ENCODE measurements around the gene RCBTB1. TPM values are rescaled to one million over a fixed set of nuclear protein-coding genes. Genes with fewer than 3 reads are reported as not detected.

Gene RCBTB1
- total RNA-seq, 2 donors from 2014 or later = 20.2 to 23.0 TPM

- no peak overlapping the region for H3K27ac Mint-ChIP-seq
- no peak overlapping the region for H3K4me3 Mint-ChIP-seq
- ATAC-seq = no peak
These were observed 49.0 kb downstream of the RCBTB1 start for GRCh38 chr13:49536144-49536873.

GRCh38 chr13:49533591-49534269, 51.6 kb downstream of the RCBTB1 start:
- H3K4me1 Mint-ChIP-seq = peaks cover 7% of the 10 kb centered on the region
- DNase-seq = no peak
- no peaks in the 10 kb centered on the region for H3K27me3 Mint-ChIP-seq
- H3K9me3 ChIP-seq (ENCODE audit: control insufficient read depth, low read length, poor library complexity, severe bottlenecking) = no peaks in the 10 kb centered on the region
- no peak for ATAC-seq
- no peak overlapping the region for H3K27ac Mint-ChIP-seq
- peaks cover 11% of the 10 kb centered on the region for H3K36me3 Mint-ChIP-seq (ENCODE audit: low read depth)
- H3K4me3 Mint-ChIP-seq = no peak overlapping the region

More at GRCh38 chr13:49536144-49536873, 49.0 kb downstream of the RCBTB1 start:
- peaks cover 18% of the 10 kb centered on the region for H3K4me1 Mint-ChIP-seq
- H3K36me3 Mint-ChIP-seq (ENCODE audit: low read depth) = peaks cover 13% of the 10 kb centered on the region
- no peaks in the 10 kb centered on the region for H3K27me3 Mint-ChIP-seq
- H3K9me3 ChIP-seq (ENCODE audit: control insufficient read depth, low read length, poor library complexity, severe bottlenecking) = no peaks in the 10 kb centered on the region
- no peak for DNase-seq

GRCh38 chr13:49533011-49533410, 52.3 kb downstream of the RCBTB1 start:
- ATAC-seq (no peak), DNase-seq (no peak)
- Mint-ChIP-seq H3K4me3 (no peak overlapping the region), H3K27me3 (no peaks in the 10 kb centered on the region), H3K36me3 (ENCODE audit: low read depth) (peaks cover 11% of the 10 kb centered on the region), H3K27ac (no peak overlapping the region), H3K4me1 (peaks cover 7% of the 10 kb centered on the region)
- no peaks in the 10 kb centered on the region for H3K9me3 ChIP-seq (ENCODE audit: control insufficient read depth, low read length, poor library complexity, severe bottlenecking)

- ATAC-seq (no peak), DNase-seq (no peak)
- Mint-ChIP-seq H3K36me3 (ENCODE audit: low read depth) (peaks cover 11% of the 10 kb centered on the region), H3K27me3 (no peaks in the 10 kb centered on the region), H3K4me3 (no peak overlapping the region), H3K4me1 (peaks cover 7% of the 10 kb centered on the region), H3K27ac (no peak overlapping the region)
- H3K9me3 ChIP-seq (ENCODE audit: control insufficient read depth, low read length, poor library complexity, severe bottlenecking) = no peaks in the 10 kb centered on the region
These were observed 52.8 kb downstream of the RCBTB1 start for GRCh38 chr13:49532593-49532992.

- no peaks in the 10 kb centered on the region for H3K9me3 ChIP-seq (ENCODE audit: control insufficient read depth, low read length, poor library complexity, severe bottlenecking)
- Mint-ChIP-seq H3K4me3 (no peak overlapping the region), H3K36me3 (ENCODE audit: low read depth) (peaks cover 9% of the 10 kb centered on the region), H3K27me3 (no peaks in the 10 kb centered on the region), H3K4me1 (peaks cover 7% of the 10 kb centered on the region), H3K27ac (no peak overlapping the region)
- DNase-seq (no peak), ATAC-seq (no peak)
These were observed 54.9 kb downstream of the RCBTB1 start for GRCh38 chr13:49530457-49530856.

GRCh38 chr13:49528161-49528560, 57.2 kb downstream of the RCBTB1 start:
- Mint-ChIP-seq H3K27ac (peak overlapping the region; percentile 14), H3K4me3 (no peak overlapping the region), H3K27me3 (no peaks in the 10 kb centered on the region), H3K4me1 (peaks cover 10% of the 10 kb centered on the region), H3K36me3 (ENCODE audit: low read depth) (no peaks in the 10 kb centered on the region)
- ATAC-seq (no peak), DNase-seq (no peak)
- H3K9me3 ChIP-seq (ENCODE audit: control insufficient read depth, low read length, poor library complexity, severe bottlenecking) = no peaks in the 10 kb centered on the region

GRCh38 chr13:49527123-49527522, 58.2 kb downstream of the RCBTB1 start:
- ATAC-seq = no peak
- peak overlapping the region; percentile 14 for H3K27ac Mint-ChIP-seq

GRCh38 chr13:49524740-49525501, 60.4 kb downstream of the RCBTB1 start:
- DNase-seq = no peak
- no peak overlapping the region for H3K4me3 Mint-ChIP-seq
- peak overlapping the region; percentile 53 for H3K27ac Mint-ChIP-seq
- no peak for ATAC-seq
- no peaks in the 10 kb centered on the region for H3K9me3 ChIP-seq (ENCODE audit: control insufficient read depth, low read length, poor library complexity, severe bottlenecking)
- H3K27me3 Mint-ChIP-seq = no peaks in the 10 kb centered on the region
- H3K4me1 Mint-ChIP-seq = peaks cover 3% of the 10 kb centered on the region
- H3K36me3 Mint-ChIP-seq (ENCODE audit: low read depth) = no peaks in the 10 kb centered on the region

More at GRCh38 chr13:49527123-49527522, 58.2 kb downstream of the RCBTB1 start:
- H3K4me1 Mint-ChIP-seq = peaks cover 7% of the 10 kb centered on the region
- H3K4me3 Mint-ChIP-seq = no peak overlapping the region
- DNase-seq = no peak
- no peaks in the 10 kb centered on the region for H3K36me3 Mint-ChIP-seq (ENCODE audit: low read depth)
- H3K9me3 ChIP-seq (ENCODE audit: control insufficient read depth, low read length, poor library complexity, severe bottlenecking) = no peaks in the 10 kb centered on the region
- no peaks in the 10 kb centered on the region for H3K27me3 Mint-ChIP-seq

GRCh38 chr13:49521224-49521623, 64.1 kb downstream of the RCBTB1 start:
- DNase-seq = no peak
- no peak for ATAC-seq
- Mint-ChIP-seq H3K36me3 (ENCODE audit: low read depth) (peaks cover 9% of the 10 kb centered on the region), H3K4me3 (no peak overlapping the region), H3K4me1 (peaks cover 15% of the 10 kb centered on the region), H3K27me3 (no peaks in the 10 kb centered on the region), H3K27ac (no peak overlapping the region)
- H3K9me3 ChIP-seq (ENCODE audit: control insufficient read depth, low read length, poor library complexity, severe bottlenecking) = no peaks in the 10 kb centered on the region

- no peak for ATAC-seq
- Mint-ChIP-seq H3K36me3 (ENCODE audit: low read depth) (peaks cover 22% of the 10 kb centered on the region), H3K27me3 (no peaks in the 10 kb centered on the region), H3K4me3 (no peak overlapping the region), H3K27ac (peak overlapping the region; percentile 67), H3K4me1 (peaks cover 22% of the 10 kb centered on the region)
- no peak for DNase-seq
- H3K9me3 ChIP-seq (ENCODE audit: control insufficient read depth, low read length, poor library complexity, severe bottlenecking) = no peaks in the 10 kb centered on the region
These were observed 67.9 kb downstream of the RCBTB1 start for GRCh38 chr13:49517461-49517860.

- Mint-ChIP-seq H3K27me3 (no peaks in the 10 kb centered on the region), H3K4me3 (no peak overlapping the region), H3K36me3 (ENCODE audit: low read depth) (peaks cover 22% of the 10 kb centered on the region), H3K4me1 (peaks cover 27% of the 10 kb centered on the region), H3K27ac (peak overlapping the region; percentile 67)
- DNase-seq (no peak), ATAC-seq (no peak)
- no peaks in the 10 kb centered on the region for H3K9me3 ChIP-seq (ENCODE audit: control insufficient read depth, low read length, poor library complexity, severe bottlenecking)
These were observed 68.9 kb downstream of the RCBTB1 start for GRCh38 chr13:49516467-49516866.

- Mint-ChIP-seq H3K27ac (peak overlapping the region; percentile 67), H3K36me3 (ENCODE audit: low read depth) (peaks cover 23% of the 10 kb centered on the region), H3K4me1 (peaks cover 31% of the 10 kb centered on the region), H3K4me3 (no peak overlapping the region), H3K27me3 (no peaks in the 10 kb centered on the region)
- H3K9me3 ChIP-seq (ENCODE audit: control insufficient read depth, low read length, poor library complexity, severe bottlenecking) = no peaks in the 10 kb centered on the region
- ATAC-seq (no peak), DNase-seq (no peak)
These were observed 72.8 kb downstream of the RCBTB1 start for GRCh38 chr13:49512578-49512977.

- DNase-seq = no peak
- H3K4me3 Mint-ChIP-seq = no peak overlapping the region
- ATAC-seq = no peak
- H3K27me3 Mint-ChIP-seq = no peaks in the 10 kb centered on the region
- peaks cover 32% of the 10 kb centered on the region for H3K4me1 Mint-ChIP-seq
- H3K27ac Mint-ChIP-seq = no peak overlapping the region
- H3K36me3 Mint-ChIP-seq (ENCODE audit: low read depth) = peaks cover 9% of the 10 kb centered on the region
- H3K9me3 ChIP-seq (ENCODE audit: control insufficient read depth, low read length, poor library complexity, severe bottlenecking) = no peaks in the 10 kb centered on the region
These were observed 81.4 kb downstream of the RCBTB1 start for GRCh38 chr13:49503951-49504350.
